GM12878 (cell line): ENCODE measurements around the gene SV2B. TPM values are rescaled to one million over a fixed set of nuclear protein-coding genes. Genes with fewer than 3 reads are reported as not detected.

Experiments
- ATAC-seq: fragments of 200-7000 bp; cut with Tn5 transposase; 3 replicates; pipeline ENCODE4 v1.9.1; 2020; ENCODE audit warnings: mild to moderate bottlenecking, moderate library complexity
- BruUV-seq: library from RNA; stranded (reverse); fragments of 400-500 nt; replicated peaks from 2 replicates; lab custom pipeline; 2021; lab: Mats Ljungman, UMichigan
- CTCF ChIA-PET: fragments of 300-600 bp; sonication (Branson Sonifier 250); formaldehyde crosslinking; extraction: SDS; loops from one replicate; lab custom pipeline; 2021; ENCODE audit warnings: inconsistent platforms; lab: Yijun Ruan, JAX
- POLR2A ChIA-PET: fragments of 350-600 bp; formaldehyde crosslinking; extraction: SDS; loops from one replicate; lab custom pipeline; 2021; ENCODE audit warnings: inconsistent platforms; lab: Charles Lee
- RAD21 ChIA-PET: fragments of 300-600 bp; sonication (Branson Sonifier 250); formaldehyde crosslinking; loops from one replicate; lab custom pipeline; 2023; ENCODE audit warnings: antibody characterized with exemption; ENCODE audit not compliant: unreplicated experiment; lab: Charles Lee
- SMC1A ChIA-PET: fragments of 300-600 bp; sonication (Branson Sonifier 250); formaldehyde crosslinking; loops from one replicate; lab custom pipeline; 2023; ENCODE audit not compliant: unreplicated experiment, uncharacterized antibody; lab: Charles Lee
- DNase-seq: peaks from one replicate; pipeline ENCODE4 v3.0.0-alpha.2; 2011; ENCODE audit warnings: low read depth, low spot score
- FAIRE-seq: peaks from 3 replicates; lab custom pipeline; 2011; peaks lifted over from hg19 to GRCh38; lab: Jason Lieb, UNC
- H2AFZ ChIP-seq: 2 replicates; pipeline ENCODE4 v1.6.0; 2011; ENCODE audit warnings: low read depth, low read length, control low read depth; ENCODE audit not compliant: control insufficient read depth
- H3K27ac ChIP-seq: 2 replicates; pipeline ENCODE4 v1.5.1; 2011; ENCODE audit warnings: control low read depth; ENCODE audit not compliant: control insufficient read depth, insufficient read depth
- H3K27me3 ChIP-seq, 2 experiments: replicated peaks in 1 of 2; 2 replicates each; pipeline versions ENCODE4 v1.6.0 to v1.6.1; 2011; ENCODE audit warnings: low read length in 1 of 2; ENCODE audit not compliant: control insufficient read depth in 2 of 2, insufficient read depth in 2 of 2
- H3K36me3 ChIP-seq, 2 experiments: 2 replicates each; pipeline ENCODE4 v1.5.1; 2011; ENCODE audit warnings: low read length in 1 of 2; ENCODE audit not compliant: control insufficient read depth in 2 of 2, insufficient read depth in 2 of 2
- H3K4me1 ChIP-seq: 2 replicates; pipeline ENCODE4 v1.6.1; 2011; ENCODE audit warnings: mild to moderate bottlenecking, low read length, moderate library complexity, mixed read lengths; ENCODE audit not compliant: control insufficient read depth, insufficient read depth
- H3K4me2 ChIP-seq: 2 replicates; pipeline ENCODE4 v1.6.0; 2011; ENCODE audit warnings: control low read depth; ENCODE audit not compliant: control insufficient read depth, insufficient read depth
- H3K4me3 ChIP-seq: fragments of 200-600 bp; sonication (generic); 2 replicates; pipeline ENCODE4 v1.5.1; 2016
- H3K79me2 ChIP-seq: 2 replicates; pipeline ENCODE4 v1.6.0; 2011; ENCODE audit warnings: low read length; ENCODE audit not compliant: control insufficient read depth, insufficient read depth
- H3K9ac ChIP-seq: 2 replicates; pipeline ENCODE4 v1.8.0; 2011; ENCODE audit warnings: low read length, control low read depth, mixed read lengths; ENCODE audit not compliant: control insufficient read depth, insufficient read depth
- H3K9me3 ChIP-seq: replicated peaks from 3 replicates; pipeline ENCODE4 v1.5.1; 2011; ENCODE audit warnings: mild to moderate bottlenecking, low read length; ENCODE audit not compliant: control insufficient read depth, insufficient read depth
- H4K20me1 ChIP-seq: 2 replicates; pipeline ENCODE4 v1.6.0; 2011; ENCODE audit not compliant: control insufficient read depth, insufficient read depth
- BACH1 ChIP-seq: fragments of 450-650 bp; IDR thresholded peaks from 2 replicates; pipeline ENCODE4 v1.6.1; 2017; ENCODE audit warnings: mild to moderate bottlenecking, borderline replicate concordance
- CBFB ChIP-seq: IDR thresholded peaks from 2 replicates; pipeline ENCODE4 v1.6.1; 2016; ENCODE audit warnings: antibody characterized with exemption, low read depth
- CHD2 ChIP-seq: IDR thresholded peaks from 2 replicates; pipeline ENCODE4 v1.6.1; 2011; ENCODE audit warnings: low read depth, low read length, improper control_type of control experiment, borderline replicate concordance
- CHD4 ChIP-seq: fragments of 200-600 bp; sonication (generic); IDR thresholded peaks from 2 replicates; pipeline ENCODE4 v1.6.1; 2016; ENCODE audit warnings: mild to moderate bottlenecking
- HDAC2 ChIP-seq: fragments of 200-600 bp; sonication (generic); IDR thresholded peaks from 2 replicates; pipeline ENCODE4 v1.6.1; 2017
- MYB ChIP-seq: fragments of 150-350 bp; IDR thresholded peaks from 2 replicates; pipeline ENCODE4 v1.6.1; 2014; ENCODE audit warnings: mild to moderate bottlenecking, low read depth, low read length, borderline replicate concordance
- PAX5 ChIP-seq: IDR thresholded peaks from 2 replicates; pipeline ENCODE4 v1.6.1; 2011; ENCODE audit warnings: low read depth, low read length, borderline replicate concordance
- TARDBP ChIP-seq: IDR thresholded peaks from 2 replicates; pipeline ENCODE4 v1.6.1; 2016; ENCODE audit warnings: borderline replicate concordance
- WGBS: methylation state at CpG from one replicate; pipeline ENCODE4 v1.1.6; 2016; ENCODE audit warnings: low lambda C conversion rate; ENCODE audit not compliant: insufficient replicate concordance, insufficient coverage; ENCODE audit errors: missing lambda C conversion rate; 5-methylcytosine and 5-hydroxymethylcytosine counted together
- in situ Hi-C: fragments of 300-500 bp; cut with MboI; formaldehyde crosslinking; loops from 9 replicates; pipeline ENCODE4 v1.14.3; 2018; ENCODE audit warnings: mixed read lengths
- intact Hi-C: fragments of 100-400 bp; cut with micrococcal nuclease; formaldehyde crosslinking; loops from one replicate; pipeline ENCODE4 v1.14.2; 2022; ENCODE audit not compliant: unreplicated experiment
- polyA plus RNA-seq, 11 experiments: library from polyadenylated mRNA; depleted of rRNA in 4 of 11; unstranded in 6 of 11; stranded (reverse) in 5 of 11; fragments of >200 nt; fragmentation: Nextera tagmentation in 4 of 11; fragmentation: Illumina TruSeq in 1 of 11; extraction: Ambion mirVana in 4 of 11; extraction: Trizol in 1 of 11; gene quantifications; 1 replicate in 1 of 11; 2 replicates in 10 of 11; pipeline versions ENCODE4 v1.2.1 to v1.2.3, GENCODE V29; 2011 to 2016; ENCODE audit warnings: inconsistent platforms in 2 of 11, missing spikeins in 2 of 11, low read depth in 1 of 11
- total RNA-seq, 4 experiments: library from RNA; depleted of rRNA in 3 of 4; stranded (reverse); fragments of >200 nt in 3 of 4; fragmentation: Illumina TruSeq in 1 of 4; extraction: Trizol in 1 of 4; gene quantifications; 2 replicates each; pipeline versions ENCODE4 v1.2.1 to v1.2.3, GENCODE V29; 2013 to 2021
- TF ChIP-seq, protein P1 (sequence below): fragments of 450-650 bp; IDR thresholded peaks from 2 replicates; pipeline ENCODE4 v1.6.1; 2017; ENCODE audit warnings: mild to moderate bottlenecking, moderate library complexity
- TF ChIP-seq, protein P2 (sequence below): IDR thresholded peaks from 2 replicates; pipeline ENCODE4 v1.6.1; 2011; ENCODE audit warnings: borderline replicate concordance, low read depth, mild to moderate bottlenecking, moderate library complexity, low read length; ENCODE audit not compliant: insufficient read depth, poor library complexity, severe bottlenecking
- TF ChIP-seq, protein P3 (sequence below): fragments of 450-650 bp; IDR thresholded peaks from 2 replicates; pipeline ENCODE4 v1.6.1; 2017; ENCODE audit warnings: mild to moderate bottlenecking, moderate library complexity

The SV2B gene
- total and polyA plus RNA-seq, 10 of the 15 experiments (the other 5 are each of a cell fraction or from before 2014, with no cell fraction given): 0.03 to 1.7 (median 1.3) TPM

DNA sequence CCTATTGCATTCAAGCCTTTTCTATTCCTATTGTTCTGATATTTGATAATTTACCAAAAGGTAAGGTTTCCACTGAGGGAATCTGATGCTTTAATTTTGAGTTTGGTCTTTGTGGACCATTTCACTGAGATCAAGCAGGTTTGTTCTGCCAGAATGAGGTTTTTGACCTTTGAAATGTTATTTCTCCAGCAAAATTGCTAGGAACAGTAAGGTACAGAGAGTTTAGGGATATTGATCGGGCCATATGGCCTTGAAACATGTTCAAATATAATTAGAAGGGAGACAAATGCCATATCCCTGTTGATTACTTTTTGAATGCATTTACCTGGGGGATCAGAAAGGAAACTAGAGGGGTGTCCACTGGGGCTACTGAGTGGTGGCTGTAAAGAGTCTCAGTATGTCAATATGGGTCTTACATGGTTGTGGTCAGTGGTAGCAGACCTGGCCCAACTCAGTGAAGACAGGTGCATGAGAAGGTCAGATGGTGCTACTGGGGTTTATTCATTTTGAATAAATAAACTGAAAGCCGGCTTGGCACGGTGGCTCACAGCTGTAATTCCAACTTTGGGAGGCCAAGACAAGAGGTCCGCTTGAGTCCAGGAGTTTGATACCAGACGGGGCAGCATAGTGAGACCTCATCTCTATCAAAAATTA lies 100.2 kb downstream of the SV2B start:
- H3K9me3 ChIP-seq: no peaks in the 10 kb centered on the region
- no peak overlapping the region for H3K4me2 ChIP-seq
- H3K79me2 ChIP-seq: no peaks in the 10 kb centered on the region
- ChIA-PET POLR2A (no interaction called here), RAD21 (no interaction called here), CTCF (no interaction called here), SMC1A (no interaction called here)
- H3K27ac ChIP-seq: no peak overlapping the region
- 55% methylated on average over 5 of the region's 5 CpGs for WGBS
- no peaks in the 10 kb centered on the region for H3K36me3 ChIP-seq
- FAIRE-seq (no peak), ATAC-seq (no peak), DNase-seq (no peak)
- H4K20me1 ChIP-seq: no peaks in the 10 kb centered on the region
- H3K4me1 ChIP-seq: no peaks in the 10 kb centered on the region
- intact Hi-C loops: no loop called here
- no peak overlapping the region for H3K9ac ChIP-seq
- H2AFZ ChIP-seq: no peak overlapping the region
- no TSS peak for BruUV-seq
- H3K4me3 ChIP-seq: no peak overlapping the region
- in situ Hi-C loops: no loop called here
- H3K27me3 ChIP-seq: peaks cover 0 to 8% of the 10 kb centered on the region in 2 experiments; a peak in 3 of 4 replicates
- TF ChIP-seq, protein P1, sequence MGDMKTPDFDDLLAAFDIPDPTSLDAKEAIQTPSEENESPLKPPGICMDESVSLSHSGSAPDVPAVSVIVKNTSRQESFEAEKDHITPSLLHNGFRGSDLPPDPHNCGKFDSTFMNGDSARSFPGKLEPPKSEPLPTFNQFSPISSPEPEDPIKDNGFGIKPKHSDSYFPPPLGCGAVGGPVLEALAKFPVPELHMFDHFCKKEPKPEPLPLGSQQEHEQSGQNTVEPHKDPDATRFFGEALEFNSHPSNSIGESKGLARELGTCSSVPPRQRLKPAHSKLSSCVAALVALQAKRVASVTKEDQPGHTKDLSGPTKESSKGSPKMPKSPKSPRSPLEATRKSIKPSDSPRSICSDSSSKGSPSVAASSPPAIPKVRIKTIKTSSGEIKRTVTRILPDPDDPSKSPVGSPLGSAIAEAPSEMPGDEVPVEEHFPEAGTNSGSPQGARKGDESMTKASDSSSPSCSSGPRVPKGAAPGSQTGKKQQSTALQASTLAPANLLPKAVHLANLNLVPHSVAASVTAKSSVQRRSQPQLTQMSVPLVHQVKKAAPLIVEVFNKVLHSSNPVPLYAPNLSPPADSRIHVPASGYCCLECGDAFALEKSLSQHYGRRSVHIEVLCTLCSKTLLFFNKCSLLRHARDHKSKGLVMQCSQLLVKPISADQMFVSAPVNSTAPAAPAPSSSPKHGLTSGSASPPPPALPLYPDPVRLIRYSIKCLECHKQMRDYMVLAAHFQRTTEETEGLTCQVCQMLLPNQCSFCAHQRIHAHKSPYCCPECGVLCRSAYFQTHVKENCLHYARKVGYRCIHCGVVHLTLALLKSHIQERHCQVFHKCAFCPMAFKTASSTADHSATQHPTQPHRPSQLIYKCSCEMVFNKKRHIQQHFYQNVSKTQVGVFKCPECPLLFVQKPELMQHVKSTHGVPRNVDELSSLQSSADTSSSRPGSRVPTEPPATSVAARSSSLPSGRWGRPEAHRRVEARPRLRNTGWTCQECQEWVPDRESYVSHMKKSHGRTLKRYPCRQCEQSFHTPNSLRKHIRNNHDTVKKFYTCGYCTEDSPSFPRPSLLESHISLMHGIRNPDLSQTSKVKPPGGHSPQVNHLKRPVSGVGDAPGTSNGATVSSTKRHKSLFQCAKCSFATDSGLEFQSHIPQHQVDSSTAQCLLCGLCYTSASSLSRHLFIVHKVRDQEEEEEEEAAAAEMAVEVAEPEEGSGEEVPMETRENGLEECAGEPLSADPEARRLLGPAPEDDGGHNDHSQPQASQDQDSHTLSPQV: no peak
- TF ChIP-seq CHD4 (no peak), PAX5 (no peak), CHD2 (no peak), HDAC2 (no peak), TARDBP (no peak), MYB (no peak), BACH1 (no peak), CBFB (no peak)
- TF ChIP-seq, protein P2, sequence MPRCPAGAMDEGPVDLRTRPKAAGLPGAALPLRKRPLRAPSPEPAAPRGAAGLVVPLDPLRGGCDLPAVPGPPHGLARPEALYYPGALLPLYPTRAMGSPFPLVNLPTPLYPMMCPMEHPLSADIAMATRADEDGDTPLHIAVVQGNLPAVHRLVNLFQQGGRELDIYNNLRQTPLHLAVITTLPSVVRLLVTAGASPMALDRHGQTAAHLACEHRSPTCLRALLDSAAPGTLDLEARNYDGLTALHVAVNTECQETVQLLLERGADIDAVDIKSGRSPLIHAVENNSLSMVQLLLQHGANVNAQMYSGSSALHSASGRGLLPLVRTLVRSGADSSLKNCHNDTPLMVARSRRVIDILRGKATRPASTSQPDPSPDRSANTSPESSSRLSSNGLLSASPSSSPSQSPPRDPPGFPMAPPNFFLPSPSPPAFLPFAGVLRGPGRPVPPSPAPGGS: no peak
- TF ChIP-seq, protein P3, sequence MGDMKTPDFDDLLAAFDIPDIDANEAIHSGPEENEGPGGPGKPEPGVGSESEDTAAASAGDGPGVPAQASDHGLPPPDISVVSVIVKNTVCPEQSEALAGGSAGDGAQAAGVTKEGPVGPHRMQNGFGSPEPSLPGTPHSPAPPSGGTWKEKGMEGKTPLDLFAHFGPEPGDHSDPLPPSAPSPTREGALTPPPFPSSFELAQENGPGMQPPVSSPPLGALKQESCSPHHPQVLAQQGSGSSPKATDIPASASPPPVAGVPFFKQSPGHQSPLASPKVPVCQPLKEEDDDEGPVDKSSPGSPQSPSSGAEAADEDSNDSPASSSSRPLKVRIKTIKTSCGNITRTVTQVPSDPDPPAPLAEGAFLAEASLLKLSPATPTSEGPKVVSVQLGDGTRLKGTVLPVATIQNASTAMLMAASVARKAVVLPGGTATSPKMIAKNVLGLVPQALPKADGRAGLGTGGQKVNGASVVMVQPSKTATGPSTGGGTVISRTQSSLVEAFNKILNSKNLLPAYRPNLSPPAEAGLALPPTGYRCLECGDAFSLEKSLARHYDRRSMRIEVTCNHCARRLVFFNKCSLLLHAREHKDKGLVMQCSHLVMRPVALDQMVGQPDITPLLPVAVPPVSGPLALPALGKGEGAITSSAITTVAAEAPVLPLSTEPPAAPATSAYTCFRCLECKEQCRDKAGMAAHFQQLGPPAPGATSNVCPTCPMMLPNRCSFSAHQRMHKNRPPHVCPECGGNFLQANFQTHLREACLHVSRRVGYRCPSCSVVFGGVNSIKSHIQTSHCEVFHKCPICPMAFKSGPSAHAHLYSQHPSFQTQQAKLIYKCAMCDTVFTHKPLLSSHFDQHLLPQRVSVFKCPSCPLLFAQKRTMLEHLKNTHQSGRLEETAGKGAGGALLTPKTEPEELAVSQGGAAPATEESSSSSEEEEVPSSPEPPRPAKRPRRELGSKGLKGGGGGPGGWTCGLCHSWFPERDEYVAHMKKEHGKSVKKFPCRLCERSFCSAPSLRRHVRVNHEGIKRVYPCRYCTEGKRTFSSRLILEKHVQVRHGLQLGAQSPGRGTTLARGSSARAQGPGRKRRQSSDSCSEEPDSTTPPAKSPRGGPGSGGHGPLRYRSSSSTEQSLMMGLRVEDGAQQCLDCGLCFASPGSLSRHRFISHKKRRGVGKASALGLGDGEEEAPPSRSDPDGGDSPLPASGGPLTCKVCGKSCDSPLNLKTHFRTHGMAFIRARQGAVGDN: no peak
